ENCODE data around the gene DLG2.
"Not testable (repeated sequence)": the region's sequence is repeated elsewhere in the genome, so short reads cannot be mapped to it uniquely, and the experiment has no call there.

The DLG2 gene

DNA sequence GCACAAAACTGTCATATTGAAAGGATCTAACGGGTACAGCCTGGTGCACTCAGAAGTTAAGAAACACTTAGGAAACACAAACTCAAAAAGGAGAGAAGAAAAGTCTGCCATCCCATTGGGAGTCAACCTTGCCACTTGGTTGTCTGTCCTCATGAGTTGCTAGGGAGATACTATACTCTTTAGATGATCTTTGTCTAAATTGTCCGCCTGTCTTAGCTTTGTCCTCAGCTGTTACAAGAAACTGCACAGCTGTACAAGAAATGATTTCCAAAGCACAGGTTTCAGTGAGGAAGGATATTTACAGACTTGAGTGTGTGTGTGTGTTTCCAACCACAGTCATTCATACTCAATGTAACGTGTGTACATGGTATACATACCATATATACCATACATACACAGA, 2171.8 kb downstream of the DLG2 start:
- DNase-seq (ENCODE audit: low spot score): no peak

DNA sequence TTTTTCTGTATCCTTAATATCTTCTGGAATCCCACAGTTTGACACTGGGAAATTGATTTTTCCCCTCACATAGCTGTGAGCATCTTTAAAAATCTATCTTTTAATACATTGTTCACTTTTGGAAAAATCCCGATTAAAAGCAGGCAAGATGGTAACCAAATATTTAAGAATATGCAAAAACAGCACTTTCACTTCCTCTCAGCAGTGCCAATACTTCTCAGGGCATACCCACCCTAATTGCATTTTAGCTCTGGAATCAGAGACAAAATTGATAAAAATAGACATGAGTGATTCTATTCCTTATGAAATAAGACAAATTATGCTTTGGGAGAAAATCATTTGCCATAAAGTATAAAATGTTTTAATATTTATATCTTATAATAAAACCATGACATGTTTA, 2172.5 kb downstream of the DLG2 start:
- DNase-seq (ENCODE audit: low spot score): no peak

GRCh38 chr11:83449338-83449913, 2177.7 kb downstream of the DLG2 start:
- DNase-seq (ENCODE audit: low spot score): no peak

GRCh38 chr11:83448686-83449085, 2178.5 kb downstream of the DLG2 start:
- DNase-seq (ENCODE audit: low spot score): no peak

DNA sequence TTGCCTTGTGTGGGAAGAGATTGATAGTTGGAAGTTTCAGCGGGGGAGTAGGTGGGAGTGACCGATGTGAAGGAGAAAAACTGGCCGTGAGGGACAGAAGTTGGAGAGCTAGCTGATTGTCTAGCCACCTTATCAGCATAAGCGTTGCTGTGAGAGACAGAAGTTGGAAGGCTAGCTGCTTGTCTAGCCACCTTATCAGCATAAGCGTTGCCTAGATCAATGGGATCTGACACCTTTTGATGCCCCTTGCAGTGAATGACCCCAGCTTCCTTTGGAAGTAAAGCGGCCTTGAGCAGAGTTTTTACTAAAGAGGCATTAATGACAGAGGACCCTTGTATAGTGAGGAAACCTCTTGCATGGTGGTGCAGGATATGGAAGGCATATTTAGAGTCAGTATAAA, 2183.3 kb downstream of the DLG2 start:
- not testable (repeated sequence) for DNase-seq (ENCODE audit: low spot score)

GRCh38 chr11:83441601-83442000, 2185.5 kb downstream of the DLG2 start:
- DNase-seq (ENCODE audit: low spot score): no peak

DNA sequence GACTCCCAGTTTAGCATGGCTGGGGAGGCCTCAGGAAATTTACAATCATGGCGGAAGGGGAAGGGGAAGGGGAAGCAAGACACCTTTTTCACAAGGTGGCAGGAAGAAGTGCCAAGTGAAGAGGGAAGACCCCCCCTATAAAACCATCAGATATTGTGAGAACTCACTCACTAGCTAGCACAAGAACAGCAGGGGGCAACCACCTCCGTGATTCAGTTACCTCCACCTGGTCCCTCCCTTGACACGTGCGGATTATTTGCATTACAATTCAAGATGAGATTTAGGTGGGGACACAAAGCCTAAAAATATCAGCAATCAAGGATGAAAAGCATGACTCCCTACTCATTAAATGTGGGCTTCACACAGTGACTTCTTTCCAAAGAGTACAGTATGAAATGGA, 2186.0 kb downstream of the DLG2 start:
- no peak for DNase-seq (ENCODE audit: low spot score)

- no peak for DNase-seq (ENCODE audit: low spot score)
These were observed 2188.7 kb downstream of the DLG2 start for GRCh38 chr11:83438438-83438837.

- DNase-seq (ENCODE audit: low spot score): no peak
These were observed 2189.2 kb downstream of the DLG2 start for GRCh38 chr11:83437939-83438338.

GRCh38 chr11:83436855-83437254, 2190.3 kb downstream of the DLG2 start:
- DNase-seq (ENCODE audit: low spot score): no peak

DNA sequence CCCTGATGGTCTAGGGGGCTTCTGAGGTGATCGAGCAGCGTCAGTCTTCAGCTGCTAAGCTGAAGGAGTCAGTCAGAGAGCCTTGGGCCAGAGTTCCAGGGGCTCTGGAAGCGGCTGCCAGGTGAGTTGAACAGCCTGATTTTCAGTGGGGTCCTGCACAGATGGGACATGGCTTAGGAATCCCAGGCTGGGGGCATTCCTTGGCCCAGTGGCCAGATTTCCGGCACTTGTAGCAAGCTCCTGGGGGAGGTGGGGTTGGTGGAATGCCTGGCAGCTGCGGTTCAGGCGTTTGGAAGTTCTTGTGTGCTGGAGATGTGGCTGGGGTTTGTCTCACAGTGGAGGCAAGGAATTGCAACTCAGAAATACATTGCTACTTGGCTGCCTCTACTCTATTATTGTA, 2192.3 kb downstream of the DLG2 start:
- DNase-seq (ENCODE audit: low spot score): not testable (repeated sequence)

- DNase-seq (ENCODE audit: low spot score): no peak
These were observed 2199.2 kb downstream of the DLG2 start for GRCh38 chr11:83427943-83428342.

DNA sequence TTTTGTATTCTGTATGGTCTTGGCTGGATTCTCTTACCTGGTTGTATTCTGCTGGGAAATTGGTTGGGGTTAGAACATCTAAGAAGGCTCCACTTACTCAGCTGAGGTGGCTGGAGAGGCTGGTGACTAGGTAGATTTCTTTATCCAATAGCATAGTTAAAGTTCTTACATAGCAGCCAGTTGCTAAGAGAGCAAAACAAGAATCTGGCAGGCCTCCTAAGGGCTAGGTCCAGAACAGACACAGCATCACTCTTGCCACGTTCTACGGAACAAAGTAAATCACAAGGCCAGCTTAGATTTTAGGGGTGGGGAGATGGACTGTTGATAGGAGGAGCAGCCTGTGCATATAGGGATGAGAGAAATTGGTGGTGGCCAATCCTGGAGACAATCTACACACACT, 2199.6 kb downstream of the DLG2 start:
- DNase-seq (ENCODE audit: low spot score): no peak

DNA sequence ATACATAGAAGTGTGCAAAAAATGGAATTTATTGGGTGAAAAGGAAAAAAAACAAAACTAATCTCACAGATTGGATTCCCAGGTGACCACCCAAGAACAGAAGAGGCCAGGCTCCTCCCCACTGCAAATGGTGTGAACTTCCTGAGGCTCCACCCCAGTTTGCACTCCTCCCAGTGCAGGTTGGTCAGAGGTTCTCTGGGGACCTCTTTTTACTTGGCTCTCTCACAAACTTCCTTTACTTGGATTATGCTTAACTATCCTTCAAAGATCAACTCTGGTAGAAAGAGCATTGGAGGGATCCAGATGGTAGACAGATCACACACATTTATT, 2202.0 kb downstream of the DLG2 start:
- DNase-seq (ENCODE audit: low spot score): no peak

- DNase-seq (ENCODE audit: low spot score): no peak
These were observed 2202.6 kb downstream of the DLG2 start for GRCh38 chr11:83424376-83425136.

- DNase-seq (ENCODE audit: low spot score): not testable (repeated sequence)
These were observed 2204.5 kb downstream of the DLG2 start for GRCh38 chr11:83422641-83423040.

DNA sequence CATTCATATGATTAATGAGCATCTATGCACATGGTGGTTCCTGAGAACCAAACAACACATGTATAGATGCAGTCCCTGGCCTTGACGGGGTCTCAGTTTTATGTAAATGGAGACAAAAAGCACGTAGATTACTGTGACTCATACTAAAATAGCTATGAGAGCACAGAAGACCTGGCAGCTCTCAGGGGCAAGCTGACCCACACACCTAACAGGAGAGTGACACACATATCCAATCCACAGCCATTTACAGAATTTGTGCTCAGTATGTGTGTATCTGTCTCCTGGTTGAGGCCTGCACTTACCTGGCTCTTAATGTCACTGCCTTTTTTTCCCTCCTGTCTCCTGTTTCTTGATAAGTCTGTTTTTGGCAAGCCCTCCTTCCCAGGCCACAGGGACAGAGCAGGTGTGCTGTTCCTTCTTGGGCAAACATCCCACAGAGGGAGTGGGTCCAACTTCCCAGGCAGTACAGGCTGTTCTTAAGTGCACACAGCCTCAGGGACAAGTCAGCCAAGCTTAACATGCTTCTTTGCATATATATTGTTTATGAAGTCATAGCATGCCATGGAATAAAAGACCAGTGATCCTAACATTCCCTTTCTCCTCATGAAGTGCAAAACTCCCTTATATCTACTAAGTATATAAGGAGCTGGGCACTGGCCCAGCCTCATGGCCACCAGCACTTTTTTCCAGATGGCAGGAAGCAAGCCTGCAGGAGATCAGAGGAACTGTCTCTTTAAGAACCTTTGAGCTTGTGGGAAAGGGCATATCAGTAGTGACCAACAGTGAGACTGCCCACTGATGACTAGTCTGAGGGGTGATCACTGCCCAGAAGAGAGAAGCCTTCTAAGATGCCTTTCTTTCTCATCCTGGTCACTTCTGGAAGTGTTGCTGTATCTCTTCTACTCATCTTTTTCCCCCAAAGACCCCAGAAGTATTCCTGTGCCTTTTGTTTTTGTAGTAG, 2216.3 kb downstream of the DLG2 start:
- DNase-seq (ENCODE audit: low spot score): no peak

- DNase-seq (ENCODE audit: low spot score): no peak
These were observed 2217.3 kb downstream of the DLG2 start for GRCh38 chr11:83409891-83410290.

GRCh38 chr11:83409476-83409875, 2217.7 kb downstream of the DLG2 start:
- DNase-seq (ENCODE audit: low spot score): no peak

DNA sequence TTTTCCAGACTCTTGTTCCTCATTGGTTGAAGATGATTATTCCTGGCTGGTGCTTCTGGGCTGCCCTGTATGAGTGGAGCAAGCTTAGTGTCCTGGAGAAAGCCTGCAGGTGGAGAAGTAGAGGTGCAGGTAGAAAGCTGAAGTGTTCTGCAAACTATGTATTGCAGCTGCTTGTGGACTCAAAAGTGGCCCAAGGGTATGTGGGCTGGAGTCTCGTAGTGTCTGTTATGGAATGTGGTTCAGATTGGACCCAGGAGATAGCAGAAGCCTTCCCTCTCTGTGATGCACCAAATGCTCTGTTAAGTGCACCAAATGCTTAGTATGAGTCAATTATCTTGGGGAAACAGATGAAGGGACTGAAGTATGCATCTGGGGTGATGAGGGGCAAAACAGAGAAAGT, 2218.2 kb downstream of the DLG2 start:
- DNase-seq (ENCODE audit: low spot score): no peak

Measured in CD4-positive, alpha-beta T cell treated with Interleukin-2 at 100 ng/mL for 4 hours (primary cell).